Muscle of arm (tissue), 12 donors: ENCODE results near the gene FBLN1. TPM values are rescaled to one million over a fixed set of nuclear protein-coding genes. Genes with fewer than 3 reads are reported as not detected.
A peak's percentile ranks its signal among the peaks of the same experiment; 100 is the strongest.

Source experiments
- DNase-seq: peaks from one replicate; pipeline ENCODE4 v3.0.0-alpha.2; 2013
- polyA plus RNA-seq, 12 donors: library from polyadenylated mRNA; unstranded; fragments of 120-200 nt; gene quantifications; one replicate each; pipeline ENCODE4 v1.2.1, GENCODE V29; 2013; ENCODE audit not compliant: insufficient read length in 12 of 12

The FBLN1 gene
- polyA plus RNA-seq, 12 donors: 80.3 to 295 (median 134) TPM; not detected in 1

DNA sequence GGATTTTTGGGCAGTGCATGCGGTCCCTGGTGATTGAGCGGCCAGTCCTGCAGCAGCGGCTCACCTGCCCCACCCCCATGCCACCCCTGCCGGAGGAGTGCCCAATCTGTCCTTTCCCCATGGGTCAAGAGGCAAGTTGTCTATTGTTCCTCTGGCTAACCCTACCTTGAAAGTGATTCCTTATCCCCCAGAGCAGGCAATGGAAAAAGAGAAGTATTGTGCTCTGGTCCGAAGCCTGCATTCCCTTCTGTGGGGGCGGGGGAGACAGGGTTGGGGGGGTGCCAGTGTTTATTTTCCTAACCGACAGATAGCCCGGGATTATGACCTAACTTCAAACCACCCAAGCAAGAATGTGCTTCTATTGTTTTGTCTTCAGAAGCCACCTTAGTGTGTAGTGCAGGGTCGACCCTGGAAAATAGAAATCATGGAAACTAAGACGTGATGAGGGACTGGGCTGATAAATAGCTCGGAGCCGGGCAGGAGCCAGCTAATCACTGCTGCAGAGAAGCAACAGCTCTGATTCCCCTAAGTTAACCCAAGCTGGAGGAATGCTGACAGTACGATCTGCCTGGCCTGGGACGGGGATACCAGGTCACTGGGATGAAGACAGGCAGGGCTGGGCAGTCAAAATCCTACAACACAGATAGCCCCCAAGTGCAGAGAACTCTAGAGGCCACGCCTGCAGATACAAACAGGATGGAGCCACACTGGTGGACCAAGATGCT is 130.3 kb downstream of the FBLN1 start:
- no peak for DNase-seq

DNA sequence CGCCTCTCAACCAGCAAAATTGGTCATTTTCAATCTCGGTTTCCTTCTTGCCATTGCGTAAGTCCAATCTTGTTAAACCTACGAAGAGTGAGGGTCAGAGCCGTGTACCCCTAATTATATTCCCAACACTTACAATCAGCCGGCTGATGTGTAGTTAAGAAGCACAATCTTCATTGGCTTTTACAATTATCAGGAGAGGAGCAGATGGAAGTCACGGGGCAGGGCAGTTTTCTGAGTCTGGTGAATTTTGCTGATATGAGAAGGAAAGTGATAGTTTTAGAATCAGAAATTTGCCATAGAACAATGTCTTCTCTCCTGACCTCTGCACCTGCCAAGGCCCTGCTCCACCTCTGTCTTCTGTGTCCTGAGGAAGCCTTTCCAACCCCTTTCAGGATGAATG is 134.0 kb downstream of the FBLN1 start:
- no peak for DNase-seq

GRCh38 chr22:45638197-45638596 is 135.5 kb downstream of the FBLN1 start:
- DNase-seq: no peak

DNA sequence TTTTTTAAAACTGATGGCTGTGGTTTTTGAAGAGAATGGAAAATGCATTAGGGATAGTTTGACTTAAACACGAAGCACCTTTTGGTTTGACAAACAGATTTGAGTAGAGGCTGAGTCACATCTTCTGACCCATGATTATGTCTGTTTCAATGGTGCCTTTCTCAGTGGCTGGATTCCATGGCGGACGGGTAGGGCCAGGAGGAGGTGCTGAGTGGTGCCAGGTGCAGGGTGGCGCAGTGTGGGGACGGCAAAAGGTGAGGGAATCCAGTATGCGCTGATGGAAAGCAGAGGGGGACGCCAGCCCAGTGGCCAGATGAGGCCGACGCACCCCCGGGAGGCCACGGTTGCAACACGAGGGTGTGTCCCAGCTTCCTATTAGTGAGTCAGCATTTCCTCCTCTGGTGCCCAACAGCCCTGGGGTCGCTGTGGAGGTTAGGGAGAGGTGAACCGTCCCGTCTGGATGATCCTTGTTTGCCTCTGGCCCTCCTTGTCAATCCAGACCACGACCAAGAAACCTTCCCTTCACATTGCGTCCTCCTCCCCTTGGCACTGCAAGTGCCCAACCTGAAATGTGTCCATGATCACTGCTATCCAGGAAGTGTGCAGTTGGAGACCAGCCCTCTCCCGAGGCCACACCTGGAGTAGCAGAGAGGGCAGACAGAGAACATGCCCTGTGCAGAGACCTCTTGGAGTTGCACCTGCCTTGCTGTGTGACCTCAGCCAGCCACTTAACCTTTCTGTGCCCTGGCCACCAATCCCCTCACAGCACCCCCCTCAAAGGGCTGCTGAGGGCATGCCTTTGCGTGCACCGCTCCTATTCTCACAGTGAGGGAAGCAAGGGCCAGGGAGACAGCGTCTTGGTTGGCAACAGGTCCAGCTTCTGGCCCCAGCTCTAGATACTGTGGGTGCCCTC is 136.4 kb downstream of the FBLN1 start:
- DNase-seq: no peak

GRCh38 chr22:45639747-45640102 is 137.0 kb downstream of the FBLN1 start:
- DNase-seq: no peak

- no peak for DNase-seq
Observed at GRCh38 chr22:45640291-45640940, 137.7 kb downstream of the FBLN1 start.

DNA sequence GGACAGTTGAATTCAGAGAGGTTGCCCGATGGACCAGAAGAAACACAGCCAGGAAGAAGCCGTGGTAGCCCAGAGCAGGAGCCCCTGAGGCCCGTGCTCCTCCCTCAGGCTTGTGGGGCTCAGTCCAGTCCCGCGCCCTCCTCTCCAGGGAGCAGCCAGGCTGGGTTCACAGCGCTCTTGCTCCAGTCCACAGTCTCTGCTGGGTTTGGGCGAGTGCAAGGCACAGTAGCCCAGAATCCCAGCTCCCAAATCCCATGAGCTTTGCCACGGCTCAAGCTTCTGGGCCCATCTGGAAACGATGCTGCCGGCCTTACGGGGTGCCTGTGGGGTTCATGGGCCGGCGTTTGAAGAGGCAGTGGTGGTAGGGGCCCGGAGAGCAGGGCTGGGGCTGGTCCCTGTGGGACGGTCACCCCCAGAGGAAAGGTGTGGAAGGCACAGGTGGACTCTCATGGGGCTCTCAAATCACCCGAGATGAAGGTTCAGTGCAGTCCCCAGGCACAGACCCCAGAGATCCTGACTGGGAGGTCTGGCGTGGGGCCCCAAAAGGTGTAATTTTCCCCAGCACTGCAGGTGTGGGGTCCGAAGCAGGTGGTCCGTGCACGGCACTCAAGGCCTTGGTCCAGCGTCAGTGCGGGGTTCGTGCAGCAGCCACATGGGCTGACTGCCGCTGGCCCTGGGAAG is 138.4 kb downstream of the FBLN1 start:
- no peak for DNase-seq

GRCh38 chr22:45642986-45643385 is 140.3 kb downstream of the FBLN1 start:
- DNase-seq: no peak

DNA sequence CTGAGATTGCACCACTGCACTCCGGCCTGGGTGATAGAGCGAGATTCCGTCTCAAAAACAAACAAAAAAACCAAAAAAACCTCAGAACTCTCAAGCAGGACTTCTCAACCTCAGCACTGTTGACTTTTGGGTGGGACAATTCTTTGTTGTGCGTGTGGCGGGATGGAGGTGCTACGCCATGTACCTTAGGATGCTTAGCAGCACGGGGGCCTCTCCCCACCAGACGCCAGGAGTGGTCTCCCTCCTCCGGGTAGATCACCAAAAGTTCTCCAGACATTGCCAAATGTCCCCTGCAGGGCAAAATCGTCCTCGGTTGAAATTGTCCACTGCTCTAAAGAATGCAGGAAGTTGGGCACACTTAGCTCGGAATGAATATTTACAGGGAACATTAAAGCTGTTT is 142.0 kb downstream of the FBLN1 start:
- DNase-seq: no peak

DNA sequence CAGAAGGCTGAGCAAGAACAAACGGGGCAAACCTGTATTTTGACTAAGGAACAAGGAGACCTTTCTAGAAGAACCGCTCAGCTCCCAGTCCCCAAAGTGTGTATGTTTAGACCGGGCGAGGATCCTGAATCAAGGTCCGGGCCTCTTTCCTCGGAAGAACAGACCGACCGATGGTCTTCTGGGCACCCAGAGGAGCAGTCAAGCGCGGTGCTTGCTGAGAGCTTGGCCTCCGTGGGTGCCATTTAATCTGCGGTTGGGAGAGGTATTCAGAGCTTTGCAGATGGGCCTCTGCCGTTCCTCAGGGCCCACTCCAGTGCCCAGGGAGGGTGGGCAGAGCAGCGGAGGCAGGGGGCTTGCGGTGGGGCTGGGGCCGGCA is 142.5 kb downstream of the FBLN1 start:
- DNase-seq: no peak

- peak; percentile 46 for DNase-seq
Observed at GRCh38 chr22:45645526-45646414, 143.1 kb downstream of the FBLN1 start.

DNA sequence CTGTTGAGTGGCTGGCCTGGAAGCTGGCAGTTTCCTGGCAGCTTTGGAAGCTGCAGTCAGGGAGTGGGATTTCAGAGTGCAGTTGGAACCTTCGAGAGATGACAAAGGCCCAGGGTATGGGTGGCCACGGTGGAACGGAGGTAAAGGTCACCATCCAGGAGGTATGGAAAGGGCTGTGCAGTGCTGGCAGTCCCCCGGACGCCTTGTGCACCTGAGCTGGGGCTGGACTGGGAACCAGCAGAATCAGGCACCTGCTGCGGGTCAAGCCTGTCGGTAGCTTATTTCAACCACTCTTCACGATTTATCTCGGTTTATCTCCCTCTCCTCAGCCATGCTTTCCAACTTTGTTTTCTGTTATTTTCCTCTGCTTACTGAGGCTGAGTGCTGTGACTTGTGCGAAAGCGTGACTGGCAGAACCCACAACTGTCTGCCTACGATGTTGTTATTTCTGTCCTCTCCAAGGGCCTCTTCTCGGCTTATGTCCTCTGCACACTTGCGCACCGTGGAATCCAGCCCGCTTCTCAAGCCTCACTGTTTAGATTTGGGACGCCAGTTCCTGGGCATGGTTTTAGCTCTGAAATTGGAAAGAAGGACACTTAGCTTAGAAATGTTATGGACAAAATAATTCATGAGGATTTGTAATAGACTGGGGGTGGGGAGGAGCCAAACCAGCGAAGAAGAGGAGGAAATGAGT is 145.0 kb downstream of the FBLN1 start:
- no peak for DNase-seq

- no peak for DNase-seq
Observed at GRCh38 chr22:45648301-45649117, 145.8 kb downstream of the FBLN1 start.

GRCh38 chr22:45649809-45650208 is 147.1 kb downstream of the FBLN1 start:
- no peak for DNase-seq

- no peak for DNase-seq
Observed at GRCh38 chr22:45650721-45651120, 148.0 kb downstream of the FBLN1 start.
